SH-SY5Y (cell line): ENCODE data around the gene NEK6.

Experiments used
- GATA2 ChIP-seq: IDR thresholded peaks from 2 replicates; pipeline ENCODE4 v1.6.1; 2011; ENCODE audit warnings: mild to moderate bottlenecking, low read depth, low read length
- GATA3 ChIP-seq: IDR thresholded peaks from 2 replicates; pipeline ENCODE4 v1.6.1; 2011; ENCODE audit warnings: low read depth, mild to moderate bottlenecking, low read length, moderate library complexity

DNA sequence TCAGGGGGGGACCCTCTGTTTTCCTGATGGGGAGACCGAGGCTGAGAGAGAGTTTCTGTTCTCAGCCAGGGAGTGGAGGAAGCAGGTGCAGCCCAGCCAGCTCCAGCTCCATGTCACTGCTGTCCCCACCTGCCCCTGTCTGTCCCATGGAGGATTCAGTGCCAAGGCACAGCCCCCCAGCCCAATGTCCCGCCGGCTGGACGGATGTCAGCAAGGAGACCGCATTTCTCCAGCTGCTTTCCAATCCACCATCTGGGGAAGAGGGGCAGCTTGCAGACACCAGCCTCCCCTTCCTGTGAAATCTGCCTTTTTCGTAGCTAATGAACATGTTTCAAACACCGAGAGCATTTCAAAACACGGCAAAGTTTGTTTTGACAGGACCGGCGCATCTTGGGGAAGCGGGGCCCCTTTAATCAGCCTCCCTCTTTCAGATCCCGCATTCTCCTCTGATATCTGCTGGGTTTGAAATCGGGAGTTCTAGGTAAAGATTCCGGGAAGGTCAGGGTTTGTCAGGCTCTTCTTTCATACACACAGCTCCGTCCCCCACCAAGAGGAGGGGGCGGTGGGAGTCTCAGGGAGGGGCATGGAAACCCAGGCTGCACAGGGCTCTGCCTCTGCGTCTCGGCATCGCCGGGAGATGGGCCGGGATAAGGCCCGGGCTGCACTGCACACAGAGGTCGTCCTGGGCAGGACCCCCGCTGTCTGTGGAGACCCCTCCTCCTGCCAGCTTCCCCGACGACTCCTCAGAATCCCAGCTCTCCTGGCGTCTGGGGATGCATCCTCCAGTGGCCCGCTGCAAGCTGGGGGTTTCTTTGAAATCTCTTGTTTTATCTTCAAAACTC, 74.8 kb downstream of the NEK6 start:
- no peak for TF ChIP-seq GATA2
- TF ChIP-seq GATA3: no peak
